ENCODE results near the gene HOXB3. TPM values are rescaled to one million over a fixed set of nuclear protein-coding genes. Genes with fewer than 3 reads are reported as not detected.
A peak's percentile ranks its signal among the peaks of the same experiment; 100 is the strongest.

Gene HOXB3
- total RNA-seq (2016; rRNA removed; fragmentation: Illumina TruSeq; extraction: Trizol) (not detected in 2 replicates), polyA plus RNA-seq (2011; rRNA removed) (not detected in 2 replicates), polyA minus RNA-seq (2011; rRNA and poly(A)+ RNA removed; ENCODE audit: low replicate concordance) (2.3 TPM in 1 of 2 replicates, not detected in the other), Bru-seq, nascent RNA (percentile 18 among the genes with signal in this experiment), BruChase-seq, experiment 1, labeled RNA remaining after a 6-hour chase (percentile 22 among the genes with signal in this experiment), BruChase-seq, experiment 2, labeled RNA remaining after a 2-hour chase (percentile 22 among the genes with signal in this experiment)
- not detected in 2 replicates for total RNA-seq (2016; cell fraction: cytosol; rRNA removed; fragmentation: Illumina TruSeq; extraction: Trizol; ENCODE audit: low read depth)
- not detected in 2 replicates for total RNA-seq (2016; cell fraction: insoluble cytoplasmic fraction; rRNA removed; fragmentation: Illumina TruSeq; extraction: Trizol)
- not detected in 2 replicates for total RNA-seq (2016; cell fraction: membrane; rRNA removed; fragmentation: Illumina TruSeq; extraction: Trizol)
- not detected in 2 replicates for total RNA-seq (2016; cell fraction: nucleus; rRNA removed; fragmentation: Illumina TruSeq; extraction: Trizol)
- polyA plus RNA-seq (2011; cell fraction: cytosol; rRNA removed): not detected in 2 replicates
- 0.28 TPM in 1 of 2 replicates, not detected in the other for polyA plus RNA-seq (2011; cell fraction: nucleus; rRNA removed)
- polyA plus RNA-seq (2012): not detected in 2 replicates
- not detected in 2 replicates for polyA plus RNA-seq (2016; cell fraction: cytosol; fragmentation: Illumina TruSeq; extraction: Trizol; ENCODE audit: low read depth)
- polyA plus RNA-seq (2016; cell fraction: insoluble cytoplasmic fraction; fragmentation: Illumina TruSeq; extraction: Trizol; ENCODE audit: low read depth): not detected in 2 replicates
- polyA plus RNA-seq (2016; cell fraction: membrane; fragmentation: Illumina TruSeq; extraction: Trizol; ENCODE audit: low read depth): not detected in 2 replicates
- polyA plus RNA-seq (2016; cell fraction: nucleus; fragmentation: Illumina TruSeq; extraction: Trizol; ENCODE audit: insufficient read depth, low read depth): not detected in 2 replicates
- not detected in 2 replicates for polyA minus RNA-seq (2011; cell fraction: cytosol; rRNA and poly(A)+ RNA removed)
- polyA minus RNA-seq (2011; cell fraction: nucleus; rRNA and poly(A)+ RNA removed): not detected in 2 replicates
- long read RNA-seq, experiment 1: 0 reads
- long read RNA-seq, experiment 2: 0 reads

GRCh38 chr17:48589831-48590606 lies at the start of gene HOXB3:
Gene HOXB3 (minus strand): TSS chr17:48590241. CDS start chr17:48552474, 37,767 bp downstream.
- no peak for ATAC-seq
- H3K4me1 ChIP-seq (ENCODE audit: insufficient read depth, low read length): peaks cover 13% of the 10 kb centered on the region; the same call in 1 of the 2 replicates
- peaks cover 31 to 92% of the 10 kb centered on the region in 2 experiments for H3K27me3 ChIP-seq (ENCODE audit: control insufficient read depth in 1 of 2, insufficient read depth in 2 of 2, low read length in 2 of 2)
- BruUV-seq (replicated peaks): no TSS peak
- WGBS (ENCODE audit: low lambda C conversion rate): 11% methylated on average over 23 of the region's 23 CpGs
- no peaks in the 10 kb centered on the region for H3K36me3 ChIP-seq (replicated peaks in 1 of 2; ENCODE audit: control insufficient read depth in 1 of 2, insufficient read depth in 2 of 2, low read length in 2 of 2)
- no peak within 1 kb of the TSS for H3K4me3 ChIP-seq (replicated peaks in 1 of 3; ENCODE audit: insufficient read depth in 1 of 3, low read depth in 2 of 3, low read length in 3 of 3)
- no peaks in the 10 kb centered on the region for H3K9me3 ChIP-seq (ENCODE audit: low read length)
- H3K79me2 ChIP-seq (ENCODE audit: insufficient read depth, low read length): no peaks in the 10 kb centered on the region
- no peak for FAIRE-seq
- DNase-seq (ENCODE audit: low spot score): no peak
- no peak within 1 kb of the TSS for H2AFZ ChIP-seq (ENCODE audit: low read length)
- intact Hi-C loops (cut with micrococcal nuclease; ENCODE audit: unreplicated experiment): no loop called here
- H4K20me1 ChIP-seq (ENCODE audit: insufficient read depth, low read length): no peaks in the 10 kb centered on the region; the same call in 1 of the 2 replicates
- H3K4me2 ChIP-seq (ENCODE audit: low read depth, low read length): no peak within 1 kb of the TSS
- no peak within 1 kb of the TSS for H3K27ac ChIP-seq (ENCODE audit: extremely low read length, insufficient read depth, low read length)
- ChIA-PET POLR2A (no interaction called here), CTCF (ENCODE audit: low intra/inter-chr PET ratio, low total read pairs) (no interaction called here)
- no peak within 1 kb of the TSS for H3K9ac ChIP-seq (ENCODE audit: insufficient read depth, low read depth, low read length)
- TF ChIP-seq MXI1 (IDR thresholded peaks at IDR 0.05; ENCODE audit: borderline replicate concordance, low read depth, low read length): no peak
- peak; percentile 93 for TF ChIP-seq EZH2 (conservative IDR thresholded peaks at IDR 0.05; ENCODE audit: low read depth, low read length)
- in situ Hi-C loops (cut with HindIII; ENCODE audit: extremely low pct_ligation_motif_present, low pct_unique_long_range_greater_than_20kb): no loop called here
